MM.1S (cell line): ENCODE measurements around the gene SWI5.
"Not testable (repeated sequence)": the region's sequence is repeated elsewhere in the genome, so short reads cannot be mapped to it uniquely, and the experiment has no call there.

Experiments
- CTCF ChIP-seq: fragments of 300-600 bp; sonication (generic); IDR thresholded peaks from 2 replicates; pipeline ENCODE4 v1.5.1; 2016; ENCODE audit warnings: antibody characterized with exemption, low read length, mixed read lengths
- EZH2 ChIP-seq: fragments of 300-600 bp; sonication (generic); optimal IDR thresholded peaks from 2 replicates; pipeline ENCODE3; 2017; ENCODE audit warnings: low read depth, mild to moderate bottlenecking, antibody characterized with exemption, low read length, mixed read lengths

GRCh38 chr9:128279088-128280073 lies 3.3 kb downstream of the SWI5 start:
- not testable (repeated sequence) for TF ChIP-seq CTCF, EZH2
